ENCODE data around the gene PGPEP1.

DNA sequence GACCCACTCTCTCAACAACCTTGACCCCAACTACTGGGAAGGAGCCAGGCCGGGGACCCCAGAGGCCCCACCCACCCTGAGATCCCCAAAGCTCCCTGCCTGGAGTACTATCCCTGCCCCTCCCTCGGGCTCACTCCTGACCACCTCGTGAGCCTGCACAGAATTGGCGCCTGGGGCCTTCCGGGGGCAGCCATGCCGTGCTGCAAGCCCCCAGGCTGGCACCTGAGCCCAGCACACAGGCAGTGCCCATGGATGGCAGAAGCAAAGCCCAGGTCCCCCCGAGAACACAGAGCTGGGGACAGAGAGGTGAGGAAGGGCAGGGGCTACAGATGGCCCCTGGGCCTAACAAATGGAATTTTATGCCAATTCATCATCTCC, 31.5 kb upstream of the PGPEP1 start:
- TF ChIP-seq, protein P1, sequence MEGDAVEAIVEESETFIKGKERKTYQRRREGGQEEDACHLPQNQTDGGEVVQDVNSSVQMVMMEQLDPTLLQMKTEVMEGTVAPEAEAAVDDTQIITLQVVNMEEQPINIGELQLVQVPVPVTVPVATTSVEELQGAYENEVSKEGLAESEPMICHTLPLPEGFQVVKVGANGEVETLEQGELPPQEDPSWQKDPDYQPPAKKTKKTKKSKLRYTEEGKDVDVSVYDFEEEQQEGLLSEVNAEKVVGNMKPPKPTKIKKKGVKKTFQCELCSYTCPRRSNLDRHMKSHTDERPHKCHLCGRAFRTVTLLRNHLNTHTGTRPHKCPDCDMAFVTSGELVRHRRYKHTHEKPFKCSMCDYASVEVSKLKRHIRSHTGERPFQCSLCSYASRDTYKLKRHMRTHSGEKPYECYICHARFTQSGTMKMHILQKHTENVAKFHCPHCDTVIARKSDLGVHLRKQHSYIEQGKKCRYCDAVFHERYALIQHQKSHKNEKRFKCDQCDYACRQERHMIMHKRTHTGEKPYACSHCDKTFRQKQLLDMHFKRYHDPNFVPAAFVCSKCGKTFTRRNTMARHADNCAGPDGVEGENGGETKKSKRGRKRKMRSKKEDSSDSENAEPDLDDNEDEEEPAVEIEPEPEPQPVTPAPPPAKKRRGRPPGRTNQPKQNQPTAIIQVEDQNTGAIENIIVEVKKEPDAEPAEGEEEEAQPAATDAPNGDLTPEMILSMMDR (IDR thresholded peaks at IDR 0.05 in 8 of 11, conservative IDR thresholded peaks at IDR 0.05 in 3 of 11), result no peak
- TF ChIP-seq POLR2A (IDR thresholded peaks at IDR 0.05), result no peak
